ENCODE data around the gene ZNF595.
"Not testable (repeated sequence)": the region's sequence is repeated elsewhere in the genome, so short reads cannot be mapped to it uniquely, and the experiment has no call there.

Gene ZNF595

DNA sequence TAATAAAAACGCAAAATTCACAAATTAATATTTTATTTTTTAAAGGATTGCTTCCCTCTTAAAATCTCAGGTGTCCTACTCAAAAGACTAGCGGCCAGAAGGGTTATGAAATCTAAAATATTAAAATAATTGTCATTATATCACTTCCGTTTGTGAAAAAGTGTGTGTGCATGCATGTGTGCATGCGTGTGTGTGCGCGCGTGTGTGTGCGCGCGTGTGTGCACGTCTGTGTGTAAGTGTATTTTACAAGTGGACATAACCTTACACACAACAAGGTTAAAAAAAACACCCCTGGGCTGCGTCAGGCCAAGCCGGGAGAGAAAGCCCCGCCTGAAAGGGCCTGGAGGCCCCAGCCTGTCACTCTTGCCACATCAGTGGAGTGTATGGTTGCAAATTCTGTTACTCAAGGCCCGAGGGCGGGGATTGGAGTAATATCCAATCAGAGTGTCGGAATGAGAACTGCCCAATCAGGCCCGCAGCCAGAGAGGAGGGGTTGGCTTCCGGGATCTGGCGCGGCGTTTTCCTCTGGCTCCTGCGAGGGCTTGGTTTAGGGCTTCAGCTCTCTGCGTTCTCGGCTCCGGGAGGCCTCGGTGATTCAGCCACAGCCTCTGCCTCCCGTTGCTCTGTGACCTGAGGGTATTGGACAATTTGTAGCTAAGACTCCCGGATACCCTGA, at the start of gene ZNF595:
TSS of gene ZNF595 (plus strand) at position 518 of the 676 bp plus-strand sequence. CDS start 168 bp downstream, outside the sequence.
- not testable (repeated sequence) for DNase-seq (ENCODE audit: low read depth)
- peak within 1 kb of the TSS; percentile 33; the same call in 1 of the 2 replicates for H3K4me3 ChIP-seq (ENCODE audit: low read depth, low read length)

DNA sequence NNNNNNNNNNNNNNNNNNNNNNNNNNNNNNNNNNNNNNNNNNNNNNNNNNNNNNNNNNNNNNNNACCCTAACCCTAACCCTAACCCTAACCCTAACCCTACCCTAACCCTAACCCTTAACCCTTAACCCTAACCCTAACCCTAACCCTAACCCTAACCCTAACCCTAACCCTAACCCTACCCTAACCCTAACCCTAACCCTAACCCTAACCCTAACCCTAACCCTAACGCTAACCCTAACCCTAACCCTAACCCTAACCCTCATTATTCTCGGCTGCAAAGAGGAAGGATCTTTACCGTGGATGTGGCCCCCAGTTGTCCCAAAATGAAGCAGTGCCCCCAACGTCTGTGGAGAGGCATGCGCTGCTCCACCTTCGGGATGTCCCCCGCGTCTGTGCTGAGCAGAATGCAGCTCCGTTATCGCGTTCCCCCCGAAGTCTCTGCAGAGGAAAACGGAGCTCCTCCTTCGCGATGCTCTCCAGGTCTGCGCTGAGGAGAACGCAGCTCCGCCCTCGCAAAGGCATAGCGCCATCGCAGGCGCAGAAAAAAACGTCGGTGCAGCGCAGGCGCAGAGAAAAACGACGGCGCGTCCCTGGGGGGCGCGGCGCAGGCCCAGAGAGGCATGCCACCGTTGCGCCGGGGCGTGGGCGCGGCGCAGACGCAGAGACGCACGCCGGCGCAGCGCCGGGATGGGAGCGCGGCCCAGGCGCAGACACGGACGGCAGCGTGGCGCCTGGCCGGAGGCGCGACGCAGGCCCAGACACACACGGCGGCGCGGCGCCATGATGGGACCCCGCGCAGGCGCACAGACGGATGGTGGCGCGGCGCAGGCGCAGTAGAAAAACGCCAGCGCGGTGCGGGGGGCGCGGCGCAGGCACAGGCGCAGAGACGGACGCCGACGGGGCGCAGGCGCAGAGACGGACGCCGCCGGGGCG, 42.9 kb upstream of the ZNF595 start:
- not testable (repeated sequence) for DNase-seq (ENCODE audit: low read depth); H3K4me3 ChIP-seq (ENCODE audit: low read depth, low read length)

DNA sequence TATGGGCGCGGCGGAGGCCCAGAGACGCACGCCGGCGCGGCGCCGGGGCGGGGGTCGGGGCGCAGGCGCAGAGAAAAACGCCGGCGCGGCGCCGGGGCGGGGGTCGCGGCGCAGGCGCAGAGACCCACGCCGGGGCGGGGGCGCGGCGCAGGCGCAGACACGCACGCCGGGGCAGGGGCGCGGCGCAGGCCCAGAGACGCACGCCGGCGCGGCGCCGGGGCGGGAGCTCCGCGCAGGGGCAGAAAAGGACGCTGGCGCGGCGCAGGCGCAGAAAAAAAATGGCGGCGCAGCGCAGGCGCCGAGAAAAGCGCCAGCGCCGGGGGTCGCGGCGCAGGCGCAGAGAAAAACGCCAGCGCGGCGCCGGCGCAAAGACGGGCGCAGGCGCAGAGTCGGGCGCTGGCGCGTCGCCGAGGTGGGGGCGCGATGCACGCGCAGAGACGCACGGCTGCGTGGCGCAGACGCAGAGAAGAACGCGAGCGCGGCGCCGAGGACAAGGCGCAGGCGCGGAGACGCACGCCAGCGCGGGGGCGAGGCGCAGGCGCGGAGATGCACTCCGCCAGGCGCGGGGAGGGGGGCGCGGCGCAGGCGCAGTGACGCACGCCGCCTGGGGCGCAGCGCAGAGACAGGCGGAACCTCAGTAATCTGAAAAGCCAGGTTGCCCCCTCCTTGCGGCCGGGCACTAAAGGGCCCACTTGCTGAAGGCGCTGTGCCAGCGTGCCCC, 41.9 kb upstream of the ZNF595 start:
- not testable (repeated sequence) for DNase-seq (ENCODE audit: low read depth); H3K4me3 ChIP-seq (ENCODE audit: low read depth, low read length)

DNA sequence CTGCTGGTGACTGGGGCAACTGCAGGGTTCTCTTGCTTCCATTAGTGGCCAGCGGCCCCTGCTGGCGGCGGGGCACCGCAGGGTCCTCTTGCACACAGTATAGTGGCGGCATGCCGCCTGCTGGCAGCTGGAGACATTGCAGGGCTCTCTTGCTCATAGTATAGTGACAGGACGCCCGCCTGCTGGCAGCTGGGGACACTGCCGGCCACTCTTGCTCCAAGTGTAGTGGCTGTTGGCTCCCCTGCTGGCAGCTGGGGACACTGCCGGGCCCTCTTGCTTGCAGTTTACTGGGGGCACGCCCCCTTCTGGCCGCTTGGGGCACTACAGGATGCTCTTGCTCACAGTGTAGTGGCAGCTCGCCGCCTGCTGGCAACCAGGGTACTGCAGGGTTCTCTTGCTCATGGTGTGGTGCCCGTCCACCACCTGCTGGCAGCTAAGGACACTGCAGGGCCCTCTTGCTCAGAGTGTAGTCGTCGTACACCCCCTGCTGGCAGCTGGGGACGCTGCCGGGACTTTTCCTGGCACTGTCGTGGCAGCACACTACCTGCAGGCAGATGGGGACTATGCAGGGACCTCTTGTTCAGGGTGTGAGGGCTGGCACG, 41.2 kb upstream of the ZNF595 start:
- DNase-seq (ENCODE audit: low read depth) = not testable (repeated sequence)

DNA sequence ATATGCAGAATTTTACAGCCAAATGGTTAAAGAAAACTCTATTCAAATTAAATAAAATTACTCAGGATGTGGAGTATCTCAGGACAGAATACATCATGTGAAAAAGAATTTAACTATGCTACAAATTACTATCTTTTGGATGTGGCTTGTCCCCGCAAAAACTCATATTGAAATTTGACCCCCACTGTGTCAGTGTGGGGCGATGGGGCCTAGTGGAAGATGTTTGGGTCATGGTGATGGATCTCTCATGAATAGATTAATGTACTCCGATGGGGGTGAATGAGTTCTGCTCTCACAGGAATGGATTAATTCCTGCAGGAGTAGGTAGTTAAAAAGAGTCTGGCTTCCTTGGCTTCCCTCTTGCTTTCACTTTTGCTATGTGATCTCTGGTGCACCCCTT, 35.0 kb upstream of the ZNF595 start:
- DNase-seq (ENCODE audit: low read depth) = not testable (repeated sequence)

More for the DNA sequence above, 41.2 kb upstream of the ZNF595 start:
- TF ChIP-seq, protein P1, sequence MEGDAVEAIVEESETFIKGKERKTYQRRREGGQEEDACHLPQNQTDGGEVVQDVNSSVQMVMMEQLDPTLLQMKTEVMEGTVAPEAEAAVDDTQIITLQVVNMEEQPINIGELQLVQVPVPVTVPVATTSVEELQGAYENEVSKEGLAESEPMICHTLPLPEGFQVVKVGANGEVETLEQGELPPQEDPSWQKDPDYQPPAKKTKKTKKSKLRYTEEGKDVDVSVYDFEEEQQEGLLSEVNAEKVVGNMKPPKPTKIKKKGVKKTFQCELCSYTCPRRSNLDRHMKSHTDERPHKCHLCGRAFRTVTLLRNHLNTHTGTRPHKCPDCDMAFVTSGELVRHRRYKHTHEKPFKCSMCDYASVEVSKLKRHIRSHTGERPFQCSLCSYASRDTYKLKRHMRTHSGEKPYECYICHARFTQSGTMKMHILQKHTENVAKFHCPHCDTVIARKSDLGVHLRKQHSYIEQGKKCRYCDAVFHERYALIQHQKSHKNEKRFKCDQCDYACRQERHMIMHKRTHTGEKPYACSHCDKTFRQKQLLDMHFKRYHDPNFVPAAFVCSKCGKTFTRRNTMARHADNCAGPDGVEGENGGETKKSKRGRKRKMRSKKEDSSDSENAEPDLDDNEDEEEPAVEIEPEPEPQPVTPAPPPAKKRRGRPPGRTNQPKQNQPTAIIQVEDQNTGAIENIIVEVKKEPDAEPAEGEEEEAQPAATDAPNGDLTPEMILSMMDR (IDR thresholded peaks at IDR 0.05; ENCODE audit: low read depth, low read length, missing control alignments) = peak; percentile 30
- H3K4me3 ChIP-seq (ENCODE audit: low read depth, low read length) = not testable (repeated sequence)

DNA sequence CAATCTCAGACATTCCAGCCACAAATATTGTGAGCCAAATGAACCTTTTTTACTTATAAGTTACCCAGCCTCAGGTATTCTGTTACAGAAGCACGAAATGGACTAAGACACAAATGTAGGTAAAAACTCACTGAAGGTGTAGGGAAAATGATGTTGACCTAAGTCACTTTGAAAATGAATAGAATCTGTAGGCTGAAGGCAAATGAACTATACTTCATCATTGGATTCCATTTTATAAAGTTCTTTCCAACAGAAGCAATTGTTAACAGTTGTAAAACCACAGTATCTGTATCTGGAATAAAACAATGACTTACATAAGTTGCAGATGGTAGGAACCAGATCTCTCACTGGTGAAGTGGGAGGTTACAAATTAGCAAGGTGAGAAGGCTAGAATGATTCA, 34.5 kb upstream of the ZNF595 start:
- DNase-seq (ENCODE audit: low read depth); H3K4me3 ChIP-seq (ENCODE audit: low read depth, low read length): not testable (repeated sequence)

More for the DNA sequence above, 35.0 kb upstream of the ZNF595 start:
- H3K4me3 ChIP-seq (ENCODE audit: low read depth, low read length) = not testable (repeated sequence)

DNA sequence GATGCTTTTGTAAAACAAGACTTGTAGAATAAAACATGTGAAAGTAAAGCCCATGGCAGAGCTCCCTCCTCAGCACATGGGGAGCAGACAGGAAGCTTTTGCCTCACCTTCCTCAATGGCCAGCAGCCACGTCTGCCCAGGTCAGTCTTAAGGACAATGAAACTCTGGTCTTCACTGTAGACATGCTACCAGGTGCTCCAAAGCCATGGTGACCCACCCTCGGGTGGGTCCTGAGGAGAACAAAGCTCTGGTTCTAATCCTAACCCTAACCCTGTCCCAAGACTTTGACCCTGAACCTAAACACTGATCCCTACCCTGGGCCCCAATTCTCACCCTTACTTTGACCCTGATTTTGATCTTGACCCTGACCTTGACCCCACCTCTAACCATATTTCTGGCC, 30.2 kb upstream of the ZNF595 start:
- not testable (repeated sequence) for H3K4me3 ChIP-seq (ENCODE audit: low read depth, low read length); DNase-seq (ENCODE audit: low read depth)

DNA sequence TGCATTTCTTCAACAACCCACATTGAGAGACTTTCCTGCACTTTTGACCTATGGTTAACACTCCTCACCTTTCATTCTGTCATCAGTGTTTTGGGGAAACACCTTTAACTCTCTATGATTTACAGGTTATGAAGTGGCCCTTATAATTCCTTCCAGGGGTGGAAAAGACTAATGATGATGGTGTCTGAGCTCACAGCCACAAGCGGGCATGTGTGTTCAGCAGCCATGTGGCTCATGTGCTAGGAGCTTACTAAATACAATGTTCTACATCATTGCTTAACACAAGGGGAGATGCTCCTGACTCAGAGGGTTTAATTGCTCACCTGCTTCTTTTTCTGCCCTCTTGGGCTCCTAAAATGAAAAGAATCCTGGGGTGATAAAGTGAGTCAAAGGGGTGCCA, 28.8 kb upstream of the ZNF595 start:
- not testable (repeated sequence) for H3K4me3 ChIP-seq (ENCODE audit: low read depth, low read length); DNase-seq (ENCODE audit: low read depth)

DNA sequence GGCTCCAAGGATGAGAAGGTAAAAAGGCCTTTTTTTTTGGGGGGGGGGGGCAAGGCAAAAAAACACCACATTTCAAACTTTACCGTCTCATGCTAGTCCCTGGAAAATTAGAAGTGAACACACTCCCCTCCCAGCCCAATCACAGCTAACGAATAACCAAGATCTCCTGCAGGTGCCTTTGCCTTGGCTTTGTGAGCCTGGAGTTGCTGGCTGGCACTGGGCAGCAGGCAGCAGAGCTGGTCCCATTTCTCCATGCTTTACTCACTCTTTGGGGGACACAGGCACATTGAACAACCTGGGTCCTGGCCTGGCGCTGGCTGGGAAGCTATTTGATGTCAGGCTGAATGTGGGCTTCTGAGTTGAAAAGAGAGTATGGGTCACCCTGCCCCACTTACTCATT, 25.6 kb upstream of the ZNF595 start:
- DNase-seq (ENCODE audit: low read depth); H3K4me3 ChIP-seq (ENCODE audit: low read depth, low read length): not testable (repeated sequence)

DNA sequence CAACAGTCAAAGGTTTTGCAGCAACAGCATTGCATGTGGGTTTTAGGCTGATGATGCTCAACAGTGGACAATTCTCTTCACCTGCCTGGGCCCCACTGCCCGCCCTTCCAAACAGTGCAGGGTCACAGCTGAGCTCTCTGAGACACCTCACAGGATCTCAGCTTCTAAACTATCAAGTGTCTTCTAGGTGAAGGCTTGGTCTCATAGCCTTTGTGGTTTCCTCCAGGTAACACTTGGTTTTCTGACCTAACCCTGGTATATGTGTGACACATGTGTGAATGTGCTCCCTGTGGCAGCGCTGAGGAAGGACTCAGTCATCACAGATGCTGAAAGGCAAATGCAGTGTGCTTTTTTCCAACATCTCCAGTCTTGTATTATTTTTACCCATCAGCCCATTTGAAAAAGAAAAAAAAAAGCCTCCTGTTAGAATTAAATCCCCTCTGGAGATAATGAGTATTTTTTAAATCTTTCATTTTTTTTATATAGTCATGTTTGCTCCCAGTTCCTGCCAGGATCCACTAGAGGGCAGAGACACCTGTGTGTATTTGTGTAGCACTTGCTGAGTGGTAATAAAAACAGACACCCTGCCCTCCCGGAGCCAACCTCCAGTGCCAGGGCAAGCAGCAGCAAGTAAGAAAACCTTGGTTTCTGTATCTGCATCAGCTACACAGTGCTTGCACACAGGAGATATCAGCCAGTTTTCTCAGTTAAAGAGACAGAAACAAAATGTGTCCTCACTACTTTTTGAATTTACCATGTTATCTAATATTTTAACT, 24.2 kb upstream of the ZNF595 start:
- H3K4me3 ChIP-seq (ENCODE audit: low read depth, low read length); DNase-seq (ENCODE audit: low read depth): not testable (repeated sequence)

DNA sequence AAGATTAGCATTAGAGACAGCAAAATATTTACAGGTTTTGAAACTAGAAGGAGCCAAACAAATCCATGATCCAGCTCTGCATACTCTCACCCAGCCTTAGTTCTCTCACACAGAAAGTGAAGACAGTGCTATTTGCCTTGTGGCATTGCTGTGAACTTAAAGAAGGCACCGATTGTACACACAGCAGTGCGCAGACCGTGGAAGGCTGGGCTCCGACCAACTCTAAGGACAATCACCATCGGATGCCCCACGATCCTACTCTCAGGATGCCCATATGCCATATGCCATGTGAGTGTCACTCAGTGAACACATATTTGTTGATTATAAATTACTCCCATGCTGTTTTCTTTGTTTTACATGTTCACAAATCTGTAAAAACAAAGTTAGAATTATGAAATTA, 19.8 kb upstream of the ZNF595 start:
- H3K4me3 ChIP-seq (ENCODE audit: low read depth, low read length); DNase-seq (ENCODE audit: low read depth): not testable (repeated sequence)

DNA sequence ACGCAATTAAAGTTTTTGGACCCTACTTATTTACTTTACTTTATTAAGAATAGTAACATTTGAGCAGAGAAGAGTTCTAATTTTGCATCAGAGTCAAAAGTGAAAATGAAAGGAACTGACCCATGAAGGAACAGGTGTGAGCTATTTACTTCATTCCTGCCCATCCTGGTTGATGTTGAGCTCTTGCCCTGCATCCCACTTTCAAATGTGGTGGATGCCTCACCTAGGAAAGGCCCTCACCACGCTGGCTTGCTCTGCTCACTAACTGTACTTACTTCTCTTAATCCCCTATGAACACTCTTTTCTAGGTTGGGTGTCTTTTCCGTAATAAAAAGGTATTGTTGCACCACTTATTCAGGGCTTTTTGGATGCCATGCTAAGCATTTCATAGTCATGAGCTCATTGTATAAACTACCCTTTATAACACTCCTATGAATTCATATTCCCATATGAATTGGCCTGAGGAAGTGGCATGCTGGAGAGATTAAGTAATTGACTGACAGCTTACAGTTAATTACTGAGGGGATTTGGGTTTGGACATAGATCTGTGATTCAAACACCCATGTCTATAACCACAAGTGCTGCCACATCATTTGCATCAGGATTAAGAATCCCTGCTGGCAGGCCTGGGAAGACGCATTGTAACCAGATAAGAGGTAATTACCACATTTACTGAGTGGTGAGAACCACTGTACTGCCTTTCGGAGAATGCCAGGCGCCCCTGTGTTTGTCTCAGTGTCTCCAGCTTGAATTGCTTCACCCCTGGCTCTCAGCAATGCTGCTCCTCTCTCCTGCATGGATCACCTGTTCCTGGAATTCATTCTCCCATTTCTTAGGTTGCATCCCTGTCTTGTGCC, 16.3 kb upstream of the ZNF595 start:
- not testable (repeated sequence) for H3K4me3 ChIP-seq (ENCODE audit: low read depth, low read length); DNase-seq (ENCODE audit: low read depth)

DNA sequence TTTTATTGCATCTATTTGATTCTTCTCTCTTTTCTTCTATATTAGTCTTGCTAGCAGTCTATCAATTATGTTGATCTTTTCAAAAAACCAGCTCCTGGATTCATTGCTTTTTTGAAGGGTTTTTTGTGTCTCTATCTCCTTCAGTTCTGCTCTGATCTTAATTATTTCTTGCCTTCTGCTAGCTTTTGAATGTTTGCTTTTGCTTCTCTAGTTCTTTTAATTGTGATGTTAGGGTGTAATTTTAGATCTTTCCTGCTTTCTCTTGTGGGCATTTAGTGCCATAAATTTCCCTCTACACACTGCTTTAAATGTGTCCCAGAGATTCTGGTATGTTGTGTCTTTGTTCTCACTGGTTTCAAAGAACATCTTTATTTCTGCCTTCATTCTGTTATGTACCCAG, 14.9 kb upstream of the ZNF595 start:
- DNase-seq (ENCODE audit: low read depth); H3K4me3 ChIP-seq (ENCODE audit: low read depth, low read length): not testable (repeated sequence)

DNA sequence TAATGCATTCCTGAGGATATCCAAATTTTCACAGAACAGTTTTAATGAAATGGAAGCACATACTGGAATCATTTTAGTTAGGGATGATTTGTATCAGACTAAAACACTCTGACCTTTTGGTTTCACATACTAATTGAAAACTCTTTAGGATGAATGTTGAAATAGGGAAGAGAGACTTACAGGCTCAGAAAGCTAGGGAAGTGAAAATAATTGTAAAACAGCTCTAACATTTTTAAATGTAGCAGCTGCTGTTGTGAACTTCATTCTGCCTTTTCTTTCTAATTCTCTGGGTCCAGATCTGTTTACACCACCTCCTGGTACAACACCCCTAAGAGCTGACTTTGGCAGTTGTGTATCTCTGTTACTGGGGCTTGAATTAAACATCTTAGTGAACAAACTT, 9.7 kb upstream of the ZNF595 start:
- DNase-seq (ENCODE audit: low read depth); H3K4me3 ChIP-seq (ENCODE audit: low read depth, low read length): not testable (repeated sequence)

DNA sequence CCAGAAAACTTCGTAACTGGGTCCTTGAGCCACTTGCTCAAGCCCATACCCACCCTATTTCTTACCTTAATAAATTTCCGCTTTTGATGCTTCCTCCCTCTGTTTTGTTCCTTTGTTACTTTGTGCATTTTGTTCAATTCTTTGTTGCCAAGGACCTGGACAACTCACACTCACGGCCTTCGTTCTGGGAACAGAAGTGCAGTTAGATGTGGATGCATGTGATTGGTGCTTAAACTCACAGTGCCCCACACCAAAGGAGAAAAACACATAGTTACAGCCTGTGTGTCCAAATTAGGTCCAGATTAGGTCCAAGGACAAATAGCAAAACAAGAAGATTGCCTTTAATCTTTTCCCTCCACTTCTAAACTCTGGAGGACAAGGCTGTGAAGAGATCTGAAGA, 1.9 kb upstream of the ZNF595 start:
- not testable (repeated sequence) for DNase-seq (ENCODE audit: low read depth); H3K4me3 ChIP-seq (ENCODE audit: low read depth, low read length)

All from GM12864 (cell line).